Endothelial cell of umbilical vein (primary cell): ENCODE results near the gene BLM. TPM values are rescaled to one million over a fixed set of nuclear protein-coding genes. Genes with fewer than 3 reads are reported as not detected.
A peak's percentile ranks its signal among the peaks of the same experiment; 100 is the strongest.

ENCODE experiments used
- BruUV-seq: library from RNA; stranded (reverse); fragments of 400-500 nt; replicated peaks from 2 replicates; lab custom pipeline; 2021; lab: Mats Ljungman, UMichigan
- CTCF ChIA-PET: fragments of 300-600, 350-600 bp; sonication (Branson Sonifier 250); formaldehyde crosslinking; loops from one replicate; lab custom pipeline; 2021; ENCODE audit warnings: antibody characterized with exemption, inconsistent platforms; lab: Charles Lee
- POLR2A ChIA-PET: fragments of 300-600, 350-600 bp; sonication (Branson Sonifier 250); formaldehyde crosslinking; loops from one replicate; lab custom pipeline; 2021; ENCODE audit warnings: antibody characterized with exemption, inconsistent platforms; lab: Charles Lee
- DNase-seq: peaks from one replicate; pipeline ENCODE4 v3.0.0-alpha.2; 2011; ENCODE audit warnings: low read depth, low spot score
- FAIRE-seq: peaks from 2 replicates; lab custom pipeline; 2011; peaks lifted over from hg19 to GRCh38; lab: Jason Lieb, UNC
- H2AFZ ChIP-seq: 2 replicates; pipeline ENCODE4 v1.6.0; 2012; ENCODE audit warnings: low read depth, low read length, control low read depth, inconsistent platforms
- H3K27ac ChIP-seq: 2 replicates; pipeline ENCODE4 v1.5.1; 2011; ENCODE audit warnings: low read depth, mild to moderate bottlenecking, control low read depth, low read length, moderate library complexity; ENCODE audit not compliant: insufficient read depth
- H3K27me3 ChIP-seq, 2 experiments: 2 replicates each; pipeline versions ENCODE4 v1.6.0 to v1.6.1; 2011; ENCODE audit warnings: low read length in 2 of 2, mixed read lengths in 1 of 2; ENCODE audit not compliant: control insufficient read depth in 2 of 2, insufficient read depth in 2 of 2
- H3K36me3 ChIP-seq, 2 experiments: 2 replicates in 1 of 2; 3 replicates in 1 of 2; pipeline ENCODE4 v1.5.1; 2011; ENCODE audit warnings: low read length in 2 of 2, mild to moderate bottlenecking in 1 of 2, moderate library complexity in 1 of 2; ENCODE audit not compliant: control insufficient read depth in 2 of 2, insufficient read depth in 2 of 2; ENCODE audit errors: extremely low read depth in 1 of 2
- H3K4me1 ChIP-seq: 3 replicates; pipeline ENCODE4 v1.5.1; 2011; ENCODE audit warnings: mild to moderate bottlenecking, low read length; ENCODE audit not compliant: control insufficient read depth, insufficient read depth; ENCODE audit errors: extremely low read depth
- H3K4me2 ChIP-seq: 2 replicates; pipeline ENCODE4 v1.6.1; 2011; ENCODE audit warnings: low read length, control low read depth, mixed read lengths; ENCODE audit not compliant: insufficient read depth
- H3K4me3 ChIP-seq, 3 experiments: fragments of 200-600 bp in 1 of 3; sonication (generic), shearing (Covaris generic) in 1 of 3; replicated peaks in 1 of 3; 2 replicates each; pipeline ENCODE4 v1.5.1; 2011 to 2016; ENCODE audit warnings: control low read depth in 3 of 3, low read length in 3 of 3, mild to moderate bottlenecking in 2 of 3, inconsistent platforms in 1 of 3, low read depth in 1 of 3, moderate library complexity in 1 of 3; ENCODE audit not compliant: insufficient read depth in 1 of 3
- H3K79me2 ChIP-seq: 2 replicates; pipeline ENCODE4 v1.6.0; 2012; ENCODE audit warnings: low read length, inconsistent platforms; ENCODE audit not compliant: control insufficient read depth, insufficient read depth
- H3K9ac ChIP-seq: replicated peaks from 2 replicates; pipeline ENCODE3; 2011; ENCODE audit warnings: low read length, control low read depth; ENCODE audit not compliant: insufficient read depth; ENCODE audit errors: extremely low read depth
- H3K9me1 ChIP-seq: replicated peaks from 3 replicates; pipeline ENCODE4 v1.6.0; 2011; ENCODE audit warnings: mild to moderate bottlenecking, low read length; ENCODE audit not compliant: control insufficient read depth, insufficient read depth; ENCODE audit errors: extremely low read depth
- H3K9me3 ChIP-seq: replicated peaks from 2 replicates; pipeline ENCODE4 v1.5.1; 2012; ENCODE audit warnings: low read length, inconsistent platforms; ENCODE audit not compliant: control insufficient read depth, insufficient read depth
- H4K20me1 ChIP-seq: replicated peaks from 2 replicates; pipeline ENCODE3; 2011; ENCODE audit warnings: mild to moderate bottlenecking, low read length; ENCODE audit not compliant: control insufficient read depth, insufficient read depth; ENCODE audit errors: extremely low read depth
- EZH2 ChIP-seq: IDR thresholded peaks from 2 replicates; pipeline ENCODE4 v1.6.1; 2012; ENCODE audit warnings: borderline replicate concordance, low read depth, mild to moderate bottlenecking, moderate library complexity, low read length, inconsistent platforms; ENCODE audit not compliant: severe bottlenecking
- FOS ChIP-seq: IDR thresholded peaks from 2 replicates; pipeline ENCODE4 v1.6.1; 2011; ENCODE audit warnings: mild to moderate bottlenecking, low read length, moderate library complexity, borderline replicate concordance; ENCODE audit not compliant: insufficient read depth
- GATA2 ChIP-seq: IDR thresholded peaks from 2 replicates; pipeline ENCODE4 v1.7.0; 2011; ENCODE audit warnings: low read depth, mild to moderate bottlenecking, moderate library complexity, mixed read lengths, low read length; ENCODE audit not compliant: insufficient read length, insufficient read depth
- JUN ChIP-seq: IDR thresholded peaks from 2 replicates; pipeline ENCODE4 v1.6.1; 2011; ENCODE audit warnings: borderline replicate concordance, low read depth; ENCODE audit not compliant: insufficient read length, insufficient read depth
- MYC ChIP-seq: IDR thresholded peaks from one replicate; pipeline ENCODE4 v1.6.1; 2011; ENCODE audit warnings: mild to moderate bottlenecking, low read depth, low read length
- POLR2A ChIP-seq: IDR thresholded peaks from 2 replicates; pipeline ENCODE4 v1.6.1; 2012; ENCODE audit warnings: low read depth, mild to moderate bottlenecking, control low read depth, low read length
- POLR2AphosphoS5 ChIP-seq: IDR thresholded peaks from 2 replicates; pipeline ENCODE4 v1.6.1; 2012; ENCODE audit warnings: low read depth, mild to moderate bottlenecking, control low read depth, low read length, moderate library complexity; ENCODE audit not compliant: insufficient read depth
- dilution Hi-C: fragments of 300-500 bp; cut with MboI; formaldehyde crosslinking; loops from one replicate; pipeline ENCODE4 v1.15.0; 2019; ENCODE audit warnings: low sequenced_read_pairs; ENCODE audit not compliant: extremely low pct_ligation_motif_present
- intact Hi-C: fragments of 100-400 bp; cut with micrococcal nuclease; formaldehyde crosslinking; loops from one replicate; pipeline ENCODE4 v1.10.0; 2022
- polyA plus RNA-seq, 4 experiments: library from polyadenylated mRNA; depleted of rRNA in 3 of 4; stranded (reverse) in 3 of 4; unstranded in 1 of 4; fragments of >200 nt; gene quantifications; 2 replicates each; pipeline versions ENCODE4 v1.2.1 to v1.2.3, GENCODE V29; 2011 to 2012; ENCODE audit warnings: missing spikeins in 1 of 4
- total RNA-seq: library from RNA; stranded (reverse); gene quantifications from 2 replicates; pipeline ENCODE4 v1.2.3, GENCODE V29; 2021
- TF ChIP-seq, protein P1 (sequence below): IDR thresholded peaks from 2 replicates; pipeline ENCODE4 v1.6.1; 2011; ENCODE audit not compliant: insufficient read depth, insufficient read length
- TF ChIP-seq, protein P2 (sequence below), 2 donors: IDR thresholded peaks; 1 replicate in 1 of 2; 2 replicates in 1 of 2; pipeline ENCODE4 v1.5.1; 2011; ENCODE audit warnings: low read length in 2 of 2, mild to moderate bottlenecking in 2 of 2, moderate library complexity in 2 of 2, control low read depth in 1 of 2, inconsistent platforms in 1 of 2, low read depth in 1 of 2; ENCODE audit not compliant: insufficient read depth in 1 of 2; ENCODE audit errors: extremely low read depth in 1 of 2

BLM gene
- total and polyA plus RNA-seq, 2 donors (not counting 3 experiments of a cell fraction or from before 2014, with no cell fraction given): 3.8 to 17.3 TPM

DNA sequence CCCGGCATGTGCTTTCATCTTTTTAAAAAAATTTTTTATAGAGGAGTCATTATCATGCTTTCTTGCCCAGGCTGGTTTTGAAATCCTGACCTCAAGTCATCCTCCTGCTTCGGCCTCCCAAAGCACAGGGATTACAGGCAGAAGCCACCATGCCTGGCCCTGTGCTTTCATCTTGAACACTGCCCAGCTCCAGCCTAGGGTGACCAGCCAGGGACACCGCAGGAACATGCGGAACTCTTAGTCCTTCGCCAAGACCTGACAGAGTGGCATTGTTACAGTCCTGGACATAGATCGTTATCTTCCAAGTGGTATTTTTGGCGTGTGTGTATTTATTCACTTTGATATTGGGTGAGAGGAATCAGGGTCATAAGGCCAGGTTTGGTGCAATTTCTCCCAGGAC, 143.3 kb downstream of the BLM start:
- no peak overlapping the region for H3K4me2 ChIP-seq
- H3K4me1 ChIP-seq: no peaks in the 10 kb centered on the region
- dilution Hi-C loops: no loop called here
- BruUV-seq: no TSS peak
- no peak for DNase-seq
- no peak overlapping the region for H3K27ac ChIP-seq
- no peak for FAIRE-seq
- ChIA-PET CTCF (no interaction called here), POLR2A (no interaction called here)
- intact Hi-C loops: no loop called here
- peak; percentile 37 for TF ChIP-seq GATA2
- no peak for TF ChIP-seq EZH2
- TF ChIP-seq JUN: no peak
- no peak for TF ChIP-seq MYC
- no peaks in the 10 kb centered on the region for H4K20me1 ChIP-seq
- H3K9me1 ChIP-seq: no peaks in the 10 kb centered on the region
- no peaks in the 10 kb centered on the region for H3K9me3 ChIP-seq
- H3K79me2 ChIP-seq: no peaks in the 10 kb centered on the region
- no peaks in the 10 kb centered on the region for H3K36me3 ChIP-seq
- H2AFZ ChIP-seq: no peak overlapping the region
- no peaks in the 10 kb centered on the region for H3K27me3 ChIP-seq
- no peak overlapping the region for H3K9ac ChIP-seq
- no peak overlapping the region for H3K4me3 ChIP-seq

DNA sequence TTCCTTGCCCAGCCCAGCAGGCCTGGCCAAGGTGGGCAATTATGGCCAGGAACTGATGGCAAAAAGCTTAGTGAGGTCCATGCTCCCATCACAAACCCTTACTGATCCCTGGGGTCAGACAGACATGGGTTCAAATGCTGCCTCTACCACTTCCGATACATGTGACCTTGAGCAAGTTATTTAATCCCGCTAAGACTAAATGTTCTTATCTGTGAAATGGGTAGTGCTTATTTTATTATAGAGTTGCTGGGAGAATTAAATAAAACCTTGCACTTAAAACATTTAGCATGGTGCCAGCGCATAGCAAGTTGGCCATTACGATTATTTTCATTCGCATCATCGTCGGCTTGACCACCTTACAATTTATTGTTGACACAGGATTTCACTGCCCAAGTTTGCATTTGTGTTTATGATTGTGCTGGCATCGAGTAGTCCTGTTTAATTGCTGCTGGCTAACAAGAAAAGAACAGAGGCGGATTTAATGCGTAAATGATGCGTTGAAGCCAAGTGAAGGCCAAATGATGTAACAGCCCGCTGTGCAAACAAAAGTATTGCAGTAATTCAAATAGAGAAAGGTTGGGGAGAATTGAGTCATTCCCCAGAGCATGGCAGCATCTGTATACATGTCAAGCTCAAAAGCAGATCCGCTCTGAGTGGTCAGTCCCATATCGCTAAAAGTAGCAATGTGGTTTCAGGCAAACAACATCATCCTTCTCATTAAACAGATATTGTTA, 144.0 kb downstream of the BLM start:
- H3K9me3 ChIP-seq: no peaks in the 10 kb centered on the region
- BruUV-seq: no TSS peak
- H3K4me2 ChIP-seq: no peak overlapping the region
- H3K36me3 ChIP-seq: no peaks in the 10 kb centered on the region
- no peak overlapping the region for H3K9ac ChIP-seq
- FAIRE-seq (peak; percentile 37), DNase-seq (no peak)
- TF ChIP-seq, protein P1, sequence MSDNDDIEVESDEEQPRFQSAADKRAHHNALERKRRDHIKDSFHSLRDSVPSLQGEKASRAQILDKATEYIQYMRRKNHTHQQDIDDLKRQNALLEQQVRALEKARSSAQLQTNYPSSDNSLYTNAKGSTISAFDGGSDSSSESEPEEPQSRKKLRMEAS: no peak
- TF ChIP-seq MYC (no peak), POLR2A (no peak), POLR2AphosphoS5 (no peak), FOS (no peak), EZH2 (no peak), JUN (no peak), GATA2 (no peak)
- TF ChIP-seq, protein P2, sequence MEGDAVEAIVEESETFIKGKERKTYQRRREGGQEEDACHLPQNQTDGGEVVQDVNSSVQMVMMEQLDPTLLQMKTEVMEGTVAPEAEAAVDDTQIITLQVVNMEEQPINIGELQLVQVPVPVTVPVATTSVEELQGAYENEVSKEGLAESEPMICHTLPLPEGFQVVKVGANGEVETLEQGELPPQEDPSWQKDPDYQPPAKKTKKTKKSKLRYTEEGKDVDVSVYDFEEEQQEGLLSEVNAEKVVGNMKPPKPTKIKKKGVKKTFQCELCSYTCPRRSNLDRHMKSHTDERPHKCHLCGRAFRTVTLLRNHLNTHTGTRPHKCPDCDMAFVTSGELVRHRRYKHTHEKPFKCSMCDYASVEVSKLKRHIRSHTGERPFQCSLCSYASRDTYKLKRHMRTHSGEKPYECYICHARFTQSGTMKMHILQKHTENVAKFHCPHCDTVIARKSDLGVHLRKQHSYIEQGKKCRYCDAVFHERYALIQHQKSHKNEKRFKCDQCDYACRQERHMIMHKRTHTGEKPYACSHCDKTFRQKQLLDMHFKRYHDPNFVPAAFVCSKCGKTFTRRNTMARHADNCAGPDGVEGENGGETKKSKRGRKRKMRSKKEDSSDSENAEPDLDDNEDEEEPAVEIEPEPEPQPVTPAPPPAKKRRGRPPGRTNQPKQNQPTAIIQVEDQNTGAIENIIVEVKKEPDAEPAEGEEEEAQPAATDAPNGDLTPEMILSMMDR (IDR thresholded peaks at IDR 0.05; ENCODE audit: extremely low read depth in 1 of 2, insufficient read depth in 1 of 2, low read depth in 1 of 2, low read length in 2 of 2): no peak
- no peaks in the 10 kb centered on the region for H4K20me1 ChIP-seq
- dilution Hi-C loops (no loop called here), intact Hi-C loops (no loop called here)
- no peaks in the 10 kb centered on the region for H3K79me2 ChIP-seq
- POLR2A ChIA-PET: no interaction called here
- H2AFZ ChIP-seq: no peak overlapping the region
- H3K27me3 ChIP-seq: no peaks in the 10 kb centered on the region
- H3K27ac ChIP-seq: no peak overlapping the region
- no peaks in the 10 kb centered on the region for H3K4me1 ChIP-seq
- H3K4me3 ChIP-seq: no peak overlapping the region
- no peaks in the 10 kb centered on the region for H3K9me1 ChIP-seq
- CTCF ChIA-PET: no interaction called here
